D721Med (cell line): ENCODE measurements around the gene CCDC194.

Source experiments
- DNase-seq: peaks from one replicate; pipeline ENCODE4 v3.0.0; 2011; ENCODE audit warnings: low spot score; ENCODE audit not compliant: insufficient read length
- FAIRE-seq: peaks from 2 replicates; lab custom pipeline; 2011; peaks lifted over from hg19 to GRCh38; lab: Jason Lieb, UNC
- TF ChIP-seq, protein P1 (sequence below): IDR thresholded peaks from 2 replicates; pipeline ENCODE4 v1.5.1; 2012; ENCODE audit warnings: mild to moderate bottlenecking, control low read depth; ENCODE audit not compliant: insufficient read depth; ENCODE audit errors: missing control alignments

CCDC194 gene

DNA sequence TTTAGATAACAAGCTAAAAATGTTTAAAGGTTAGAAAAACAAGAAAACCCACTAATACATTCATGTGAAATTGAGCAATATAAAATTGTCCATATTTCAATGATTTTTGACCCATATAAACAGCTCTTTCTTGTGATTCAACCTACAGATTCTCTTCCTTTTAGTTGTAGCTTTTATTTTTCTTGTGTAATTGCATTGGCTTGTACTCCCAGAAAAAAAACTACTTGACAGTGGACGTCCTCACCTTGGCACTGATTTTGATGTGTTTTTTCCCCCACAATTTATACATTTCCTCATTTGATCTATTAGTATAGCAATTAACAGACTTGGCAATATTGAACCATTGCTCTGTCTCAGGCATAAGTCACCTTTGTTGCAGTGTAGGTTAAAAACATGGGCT is 4.7 kb downstream of the CCDC194 start:
- TF ChIP-seq, protein P1, sequence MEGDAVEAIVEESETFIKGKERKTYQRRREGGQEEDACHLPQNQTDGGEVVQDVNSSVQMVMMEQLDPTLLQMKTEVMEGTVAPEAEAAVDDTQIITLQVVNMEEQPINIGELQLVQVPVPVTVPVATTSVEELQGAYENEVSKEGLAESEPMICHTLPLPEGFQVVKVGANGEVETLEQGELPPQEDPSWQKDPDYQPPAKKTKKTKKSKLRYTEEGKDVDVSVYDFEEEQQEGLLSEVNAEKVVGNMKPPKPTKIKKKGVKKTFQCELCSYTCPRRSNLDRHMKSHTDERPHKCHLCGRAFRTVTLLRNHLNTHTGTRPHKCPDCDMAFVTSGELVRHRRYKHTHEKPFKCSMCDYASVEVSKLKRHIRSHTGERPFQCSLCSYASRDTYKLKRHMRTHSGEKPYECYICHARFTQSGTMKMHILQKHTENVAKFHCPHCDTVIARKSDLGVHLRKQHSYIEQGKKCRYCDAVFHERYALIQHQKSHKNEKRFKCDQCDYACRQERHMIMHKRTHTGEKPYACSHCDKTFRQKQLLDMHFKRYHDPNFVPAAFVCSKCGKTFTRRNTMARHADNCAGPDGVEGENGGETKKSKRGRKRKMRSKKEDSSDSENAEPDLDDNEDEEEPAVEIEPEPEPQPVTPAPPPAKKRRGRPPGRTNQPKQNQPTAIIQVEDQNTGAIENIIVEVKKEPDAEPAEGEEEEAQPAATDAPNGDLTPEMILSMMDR: no peak
- FAIRE-seq (no peak), DNase-seq (no peak)

DNA sequence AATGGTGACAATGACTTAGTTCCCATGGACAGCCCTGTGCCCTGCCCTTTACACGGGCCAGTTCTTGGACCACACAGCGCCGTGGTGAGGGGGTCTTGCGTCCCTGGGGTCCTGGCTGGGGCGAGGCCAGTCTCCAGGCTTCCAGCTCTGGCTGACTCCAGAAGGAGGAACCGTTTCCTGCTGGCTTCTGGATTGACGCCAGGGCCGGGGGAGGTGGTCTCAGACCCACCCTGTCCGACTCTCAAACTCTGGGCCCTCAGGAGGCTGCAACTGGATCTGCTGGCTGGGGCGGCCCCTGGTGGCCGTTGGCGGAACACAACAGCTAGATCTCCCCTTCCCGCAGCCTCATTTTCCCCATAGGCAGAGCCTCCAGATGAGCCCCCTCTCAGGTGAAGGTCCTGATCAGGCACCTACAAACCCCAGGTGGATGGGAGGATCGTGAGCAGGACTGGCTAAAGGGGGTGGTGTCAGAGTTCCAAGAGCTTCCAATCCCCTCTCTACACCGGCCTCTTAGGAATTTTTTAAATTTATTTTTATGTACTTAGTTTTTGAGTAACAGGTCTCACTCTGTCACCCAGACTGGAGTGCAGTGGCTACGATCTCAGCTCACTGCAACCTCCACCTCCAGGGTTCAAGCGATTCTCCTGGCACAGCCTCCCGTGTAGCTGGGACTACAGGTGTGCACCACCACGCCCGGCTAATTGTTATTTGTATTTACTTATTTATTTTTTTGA is 8.0 kb downstream of the CCDC194 start:
- no peak for FAIRE-seq
- DNase-seq: no peak
- TF ChIP-seq, protein P1: peak; percentile 72

DNA sequence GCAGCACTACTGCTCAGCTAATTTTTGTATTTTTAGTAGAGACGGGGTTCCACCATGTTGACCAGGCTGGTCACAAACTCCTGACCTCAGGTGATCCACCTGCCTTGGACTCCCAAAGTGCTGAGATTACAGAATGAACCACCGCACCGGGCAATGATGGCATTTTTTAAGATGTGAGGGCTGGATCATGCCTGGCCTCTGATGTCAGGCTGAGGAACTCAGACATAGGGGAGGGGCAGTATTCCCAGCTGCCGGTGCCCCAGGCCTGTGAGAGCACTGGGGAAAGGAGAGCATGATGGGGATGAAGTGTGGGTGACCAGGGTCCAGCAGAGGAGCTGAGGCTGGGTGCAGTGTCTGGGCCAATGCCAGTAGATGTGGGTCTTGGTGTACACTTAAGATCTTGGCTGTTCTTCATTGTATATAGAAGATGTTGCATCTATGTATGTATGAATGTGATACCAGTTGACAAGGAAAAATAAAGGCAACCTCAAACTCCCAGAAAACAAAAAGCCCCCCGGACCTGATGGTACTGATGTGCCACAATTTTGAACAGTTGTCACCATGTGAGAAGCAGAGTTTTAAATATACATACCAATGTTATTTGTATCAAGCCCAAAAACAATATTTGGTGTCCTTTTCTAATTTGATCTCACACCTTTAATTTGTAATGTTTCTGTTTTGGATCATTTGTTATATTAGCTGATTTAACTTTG is 13.4 kb downstream of the CCDC194 start:
- TF ChIP-seq, protein P1: no peak
- FAIRE-seq (no peak), DNase-seq (no peak)

DNA sequence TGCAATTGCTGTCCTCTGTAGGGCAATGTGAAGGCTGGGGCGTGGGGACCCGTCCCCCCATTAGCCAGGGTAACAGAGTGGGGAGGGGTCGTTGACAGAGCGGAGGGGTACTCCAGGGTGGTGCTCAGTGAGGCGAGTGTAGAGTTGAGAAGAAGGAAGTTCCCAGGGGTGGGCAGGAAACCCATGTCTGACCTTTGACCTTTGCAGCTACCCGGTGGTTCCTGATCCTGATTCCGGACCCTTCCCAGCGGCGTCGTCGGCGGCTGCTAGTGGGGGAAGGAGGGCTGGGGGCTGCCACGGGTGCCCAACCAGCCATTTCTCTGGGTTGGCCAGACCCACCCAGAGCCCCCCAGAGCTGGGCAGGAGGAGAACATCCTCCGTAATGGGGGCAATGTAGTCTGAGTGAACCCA is 14.8 kb downstream of the CCDC194 start:
- TF ChIP-seq, protein P1: no peak
- no peak for DNase-seq
- FAIRE-seq: no peak

DNA sequence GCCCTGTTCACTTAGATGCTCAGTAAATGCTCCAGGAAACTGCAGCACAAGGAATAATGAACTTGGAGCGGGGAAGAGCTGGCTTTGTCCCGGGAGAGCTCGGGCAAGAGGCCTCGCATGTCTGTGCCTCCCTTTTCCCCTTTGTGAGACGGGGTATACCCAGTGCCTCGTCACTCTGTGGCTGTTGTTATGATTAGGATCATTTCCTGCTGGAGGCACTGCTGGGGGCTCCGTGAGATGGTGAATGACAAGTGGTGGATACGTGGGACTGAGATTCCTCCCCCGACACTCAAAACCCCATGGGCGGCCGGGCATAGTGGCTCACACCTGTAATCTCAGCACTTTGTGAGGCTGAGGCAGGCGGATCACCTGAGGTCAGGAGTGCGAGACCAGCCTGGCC is 15.7 kb downstream of the CCDC194 start:
- TF ChIP-seq, protein P1: no peak
- no peak for FAIRE-seq
- no peak for DNase-seq

DNA sequence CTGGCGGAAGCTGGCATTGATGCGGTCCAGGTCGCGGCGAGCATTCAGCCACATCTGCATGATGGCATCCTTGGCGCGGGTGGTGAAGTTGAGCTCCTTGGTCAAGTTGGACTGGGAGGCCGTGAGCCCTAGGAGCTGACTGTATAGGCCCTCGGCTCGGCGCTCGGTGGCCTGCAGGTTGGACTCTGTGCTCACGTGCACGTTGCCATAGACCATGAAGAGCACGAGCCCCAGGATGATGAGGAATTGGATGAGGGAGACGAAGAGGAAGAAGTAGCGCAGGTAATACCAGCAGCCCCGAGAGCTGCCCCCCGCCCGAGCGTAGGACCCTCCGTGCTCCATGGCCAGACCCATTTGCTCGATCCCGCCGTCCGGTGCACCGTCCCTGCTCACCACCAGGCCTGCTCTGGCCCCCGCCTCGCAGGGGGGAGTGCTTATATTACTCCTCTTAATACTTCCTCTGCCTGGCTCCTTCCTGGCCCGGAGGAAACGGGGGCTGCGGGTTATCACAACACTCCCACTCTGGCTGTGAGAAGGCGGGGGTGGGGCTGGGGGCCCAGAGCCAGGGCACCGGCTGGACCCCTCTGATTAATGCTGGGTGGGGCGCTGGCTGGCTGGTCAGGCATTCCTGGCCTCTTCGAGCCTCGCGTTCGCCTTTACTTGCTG is 16.9 kb downstream of the CCDC194 start, which contains the start of gene PLVAP:
PLVAP (minus strand) TSS at position 408 of the 666 bp plus-strand sequence; CDS start at position 354, 54 bp downstream.
- TF ChIP-seq, protein P1: no peak
- FAIRE-seq (no peak), DNase-seq (no peak)
